Mesendoderm (in vitro differentiated cells): ENCODE results near the gene COX14.

ENCODE experiments used
- DNase-seq: peaks from one replicate; pipeline ENCODE4 v3.0.0; 2013
- H2AK5ac ChIP-seq: 2 replicates; pipeline ENCODE4 v1.6.1; 2013; ENCODE audit warnings: low read length, inconsistent platforms
- H2BK120ac ChIP-seq: 2 replicates; pipeline ENCODE4 v1.6.1; 2013; ENCODE audit warnings: low read depth, mild to moderate bottlenecking, low read length, moderate library complexity, mixed read lengths
- H2BK15ac ChIP-seq: replicated peaks from 2 replicates; pipeline ENCODE4 v1.6.1; 2013; ENCODE audit warnings: low read depth, mild to moderate bottlenecking, moderate library complexity
- H2BK5ac ChIP-seq: 2 replicates; pipeline ENCODE4 v1.6.1; 2013; ENCODE audit warnings: low read length, inconsistent platforms
- H3K18ac ChIP-seq: 2 replicates; pipeline ENCODE4 v1.6.1; 2013; ENCODE audit warnings: mild to moderate bottlenecking, low read length, mixed read lengths
- H3K23ac ChIP-seq: one replicate; pipeline ENCODE4 v1.6.1; 2013; ENCODE audit warnings: low read length
- H3K27ac ChIP-seq: 2 replicates; pipeline ENCODE4 v1.5.1; 2013; ENCODE audit warnings: low read depth, mild to moderate bottlenecking, inconsistent platforms, low read length, moderate library complexity
- H3K27me3 ChIP-seq: 2 replicates; pipeline ENCODE4 v1.6.1; 2013; ENCODE audit warnings: low read length, control low read depth, mild to moderate bottlenecking, inconsistent platforms; ENCODE audit not compliant: insufficient read depth, poor library complexity
- H3K36me3 ChIP-seq: 2 replicates; pipeline ENCODE4 v1.6.1; 2013; ENCODE audit warnings: low read length, inconsistent platforms; ENCODE audit not compliant: control insufficient read depth, insufficient read depth
- H3K4ac ChIP-seq: one replicate; pipeline ENCODE4 v1.6.1; 2013; ENCODE audit warnings: low read depth, mild to moderate bottlenecking, low read length, moderate library complexity
- H3K4me1 ChIP-seq: 2 replicates; pipeline ENCODE4 v1.6.1; 2013; ENCODE audit warnings: low read depth, low read length, inconsistent platforms; ENCODE audit not compliant: control insufficient read depth
- H3K4me2 ChIP-seq: 2 replicates; pipeline ENCODE4 v1.6.1; 2013; ENCODE audit warnings: low read length
- H3K4me3 ChIP-seq: 2 replicates; pipeline ENCODE4 v1.5.1; 2013; ENCODE audit warnings: mild to moderate bottlenecking, low read length
- H3K56ac ChIP-seq: one replicate; pipeline ENCODE4 v1.6.1; 2013; ENCODE audit warnings: low read length
- H3K79me1 ChIP-seq: 2 replicates; pipeline ENCODE4 v1.6.1; 2013; ENCODE audit warnings: low read length, inconsistent platforms
- H3K79me2 ChIP-seq: 2 replicates; pipeline ENCODE4 v1.6.1; 2013; ENCODE audit warnings: mild to moderate bottlenecking, low read length; ENCODE audit not compliant: control insufficient read depth, insufficient read depth
- H3K9ac ChIP-seq: 2 replicates; pipeline ENCODE4 v1.6.1; 2013; ENCODE audit warnings: low read length, inconsistent platforms
- H4K5ac ChIP-seq: one replicate; pipeline ENCODE4 v1.6.1; 2013; ENCODE audit warnings: low read length
- H4K8ac ChIP-seq: one replicate; pipeline ENCODE4 v1.6.1; 2013; ENCODE audit warnings: low read depth, mild to moderate bottlenecking, control low read depth, low read length, moderate library complexity
- WGBS: extraction: QIAGEN DNeasy Blood & Tissue Kit; methylation state at CpG from one replicate; pipeline ENCODE4 v1.1.7; 2013; ENCODE audit warnings: low lambda C conversion rate, missing lambda C conversion rate; ENCODE audit not compliant: insufficient coverage; ENCODE audit errors: extremely low coverage; 5-methylcytosine and 5-hydroxymethylcytosine counted together

COX14 gene

DNA sequence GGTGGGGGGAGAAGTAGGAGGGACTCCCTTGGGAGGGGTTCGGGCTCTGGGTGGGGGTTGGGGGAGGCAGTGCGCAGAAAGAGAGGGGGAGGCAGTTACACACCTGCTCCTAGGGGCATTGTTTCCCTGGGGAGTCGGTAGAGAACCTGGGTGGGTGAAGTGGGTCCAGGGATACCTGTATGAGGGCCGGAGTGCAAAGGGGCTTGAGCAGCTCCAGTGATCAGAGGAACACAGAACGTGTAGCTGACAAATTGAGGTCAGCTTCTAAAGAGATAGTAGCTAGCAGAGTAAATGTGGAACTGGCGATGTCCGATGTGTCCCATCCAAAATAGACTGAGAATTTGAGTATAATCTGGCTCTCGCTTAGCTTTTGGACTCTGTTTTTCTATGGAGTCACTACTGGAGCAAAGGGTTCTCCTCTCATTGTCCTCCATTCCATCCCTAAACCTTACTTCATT, 26.4 kb upstream of the COX14 start:
- H3K18ac ChIP-seq, result peak overlapping the region; percentile 98
- H3K9ac ChIP-seq, result peak overlapping the region; percentile 82
- no peak overlapping the region for H2BK5ac ChIP-seq
- H3K79me1 ChIP-seq, result peaks cover 12% of the 10 kb centered on the region
- no peak overlapping the region for H2BK15ac ChIP-seq
- H3K4me1 ChIP-seq, result peaks cover 3% of the 10 kb centered on the region
- H3K79me2 ChIP-seq, result peaks cover 12% of the 10 kb centered on the region
- peak overlapping the region; percentile 91 for H3K56ac ChIP-seq
- H3K27me3 ChIP-seq, result no peaks in the 10 kb centered on the region
- no peak overlapping the region for H3K23ac ChIP-seq
- no peak for DNase-seq
- no peak overlapping the region for H3K4ac ChIP-seq
- peak overlapping the region; percentile 71 for H3K4me2 ChIP-seq
- H3K27ac ChIP-seq, result peak overlapping the region; percentile 22
- H4K5ac ChIP-seq, result no peak overlapping the region
- no peak overlapping the region for H2BK120ac ChIP-seq
- no peak overlapping the region for H2AK5ac ChIP-seq
- no peak overlapping the region for H4K8ac ChIP-seq
- peaks cover 16% of the 10 kb centered on the region for H3K36me3 ChIP-seq
- WGBS, result no CpG with 5 or more reads among the region's 8 CpGs
- H3K4me3 ChIP-seq, result peak overlapping the region; percentile 90

DNA sequence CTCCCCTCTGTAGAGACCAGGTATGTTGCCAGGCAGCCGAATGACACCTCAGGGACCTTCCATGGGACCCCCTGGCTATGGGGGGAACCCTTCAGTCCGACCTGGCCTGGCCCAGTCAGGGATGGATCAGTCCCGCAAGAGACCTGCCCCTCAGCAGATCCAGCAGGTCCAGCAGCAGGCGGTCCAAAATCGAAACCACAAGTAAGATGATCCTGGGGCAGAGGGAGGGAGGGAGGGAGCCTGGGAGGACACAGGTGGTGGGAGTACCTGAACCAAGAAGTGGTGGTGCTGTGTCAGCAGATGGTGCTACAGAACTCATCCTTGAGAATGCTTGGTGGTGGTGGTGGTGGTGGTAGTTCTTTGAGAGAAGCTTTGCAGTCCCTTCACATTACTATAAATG, 25.9 kb upstream of the COX14 start:
- Histone ChIP-seq H3K27ac (no peak overlapping the region), H2BK5ac (no peak overlapping the region), H3K4ac (no peak overlapping the region), H2AK5ac (no peak overlapping the region), H3K4me1 (peaks cover 3% of the 10 kb centered on the region), H2BK15ac (no peak overlapping the region), H3K23ac (no peak overlapping the region), H4K5ac (no peak overlapping the region), H3K79me1 (peaks cover 12% of the 10 kb centered on the region), H3K4me2 (peak overlapping the region; percentile 71), H3K36me3 (peaks cover 16% of the 10 kb centered on the region), H3K9ac (peak overlapping the region; percentile 82), H3K18ac (no peak overlapping the region), H3K79me2 (peaks cover 12% of the 10 kb centered on the region), H3K27me3 (no peaks in the 10 kb centered on the region), H2BK120ac (no peak overlapping the region), H3K56ac (peak overlapping the region; percentile 91), H4K8ac (no peak overlapping the region), H3K4me3 (peak overlapping the region; percentile 90)
- peak; percentile 39 for DNase-seq
- WGBS, result no CpG with 5 or more reads among the region's 5 CpGs

DNA sequence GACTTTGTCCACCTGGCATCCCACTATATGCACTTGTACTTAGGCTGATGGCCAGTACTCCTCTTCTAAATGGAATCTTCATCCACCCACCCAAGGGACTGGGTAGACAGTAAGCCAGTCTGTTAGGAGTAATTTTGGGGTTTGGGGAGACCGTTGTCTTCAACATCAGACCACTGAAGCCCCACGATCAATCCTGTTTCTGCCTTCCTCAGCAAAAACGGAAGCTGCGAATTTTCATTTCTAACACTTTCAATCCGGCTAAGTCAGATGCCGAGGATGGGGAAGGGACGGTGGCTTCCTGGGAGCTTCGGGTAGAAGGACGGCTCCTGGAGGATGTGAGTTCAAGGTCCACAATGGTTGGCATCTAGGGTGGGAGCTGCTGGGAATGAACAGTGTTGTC, 24.9 kb upstream of the COX14 start:
- WGBS, result no CpG with 5 or more reads among the region's 9 CpGs
- H3K56ac ChIP-seq, result peak overlapping the region; percentile 15
- H3K4me3 ChIP-seq, result no peak overlapping the region
- no peak overlapping the region for H3K27ac ChIP-seq
- H3K79me2 ChIP-seq, result peaks cover 12% of the 10 kb centered on the region
- H3K4me1 ChIP-seq, result peaks cover 3% of the 10 kb centered on the region
- H2BK15ac ChIP-seq, result no peak overlapping the region
- H3K4me2 ChIP-seq, result no peak overlapping the region
- no peak overlapping the region for H2AK5ac ChIP-seq
- H4K5ac ChIP-seq, result no peak overlapping the region
- H3K18ac ChIP-seq, result no peak overlapping the region
- H3K23ac ChIP-seq, result no peak overlapping the region
- H3K4ac ChIP-seq, result no peak overlapping the region
- no peak overlapping the region for H2BK120ac ChIP-seq
- no peak overlapping the region for H4K8ac ChIP-seq
- peaks cover 16% of the 10 kb centered on the region for H3K36me3 ChIP-seq
- H3K79me1 ChIP-seq, result peaks cover 12% of the 10 kb centered on the region
- DNase-seq, result no peak
- H2BK5ac ChIP-seq, result no peak overlapping the region
- H3K27me3 ChIP-seq, result no peaks in the 10 kb centered on the region
- H3K9ac ChIP-seq, result no peak overlapping the region

DNA sequence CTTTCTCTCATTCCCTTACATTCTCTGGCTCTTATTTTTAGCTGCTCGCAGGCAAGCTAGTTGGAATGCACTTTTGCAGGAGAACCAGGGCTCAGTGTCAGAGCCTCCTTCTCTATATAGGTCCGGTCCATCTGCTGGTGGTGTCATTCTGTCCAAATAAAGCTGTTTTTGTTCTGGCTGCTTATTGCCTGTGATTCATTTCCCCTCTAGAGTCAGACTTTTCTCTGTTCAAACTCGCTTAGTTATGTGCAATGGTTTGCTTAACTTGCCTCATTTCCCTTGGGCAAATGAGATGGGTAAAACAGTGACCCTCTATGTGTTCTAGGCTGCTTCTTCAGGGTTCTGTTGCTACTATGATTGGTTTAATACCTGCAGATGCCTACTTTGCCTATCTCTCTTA, 24.0 kb upstream of the COX14 start:
- Histone ChIP-seq H2BK5ac (no peak overlapping the region), H2AK5ac (no peak overlapping the region), H3K4me1 (peaks cover 3% of the 10 kb centered on the region), H3K9ac (no peak overlapping the region), H4K5ac (no peak overlapping the region), H3K4me2 (no peak overlapping the region), H3K18ac (no peak overlapping the region), H3K36me3 (peaks cover 16% of the 10 kb centered on the region), H3K4me3 (no peak overlapping the region), H3K79me1 (peaks cover 12% of the 10 kb centered on the region), H3K23ac (no peak overlapping the region), H3K79me2 (peaks cover 12% of the 10 kb centered on the region), H3K27ac (no peak overlapping the region), H3K56ac (no peak overlapping the region), H2BK15ac (no peak overlapping the region), H3K27me3 (no peaks in the 10 kb centered on the region), H4K8ac (no peak overlapping the region), H2BK120ac (no peak overlapping the region), H3K4ac (no peak overlapping the region)
- no peak for DNase-seq
- WGBS, result no CpG with 5 or more reads among the region's 3 CpGs

DNA sequence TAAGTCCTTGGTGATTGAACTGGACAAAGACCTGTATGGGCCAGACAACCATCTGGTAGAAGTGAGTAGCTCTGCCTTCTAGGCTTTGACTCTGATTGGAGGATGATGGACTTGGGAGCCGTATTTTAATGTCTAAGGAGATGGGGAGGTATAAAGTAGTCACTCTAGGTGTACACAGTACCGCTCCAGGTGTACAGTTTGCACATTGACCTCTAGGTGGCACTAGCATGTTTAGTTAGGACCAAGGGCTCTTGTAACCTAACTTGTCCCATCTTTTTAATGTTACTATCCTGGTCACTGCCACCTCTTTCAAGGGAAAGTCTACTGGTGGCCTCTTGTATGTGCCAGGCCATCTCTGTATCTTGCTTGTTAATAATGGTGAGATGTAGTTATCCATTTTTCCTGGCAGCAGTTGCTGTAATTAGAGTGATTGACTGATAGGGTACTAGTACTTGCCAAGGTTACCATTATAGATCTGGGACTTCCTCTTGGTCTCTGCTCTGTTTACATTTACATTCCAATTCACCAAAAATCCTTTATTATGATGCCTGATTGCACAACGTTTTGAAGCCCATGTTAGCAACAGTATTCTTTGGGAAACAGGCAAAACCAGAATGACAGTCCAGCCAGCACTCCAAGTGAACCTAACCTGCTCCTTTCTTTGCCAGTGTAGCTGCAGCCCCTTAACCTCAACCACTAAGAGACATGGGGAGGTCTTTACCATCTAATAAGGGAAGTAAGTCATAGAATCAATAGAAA, 23.3 kb upstream of the COX14 start:
- Histone ChIP-seq H3K9ac (no peak overlapping the region), H4K8ac (no peak overlapping the region), H3K4me1 (peaks cover 3% of the 10 kb centered on the region), H2BK120ac (no peak overlapping the region), H3K27ac (no peak overlapping the region), H3K27me3 (no peaks in the 10 kb centered on the region), H3K23ac (no peak overlapping the region), H3K36me3 (peaks cover 18% of the 10 kb centered on the region), H4K5ac (no peak overlapping the region), H2AK5ac (no peak overlapping the region), H3K56ac (no peak overlapping the region), H2BK15ac (no peak overlapping the region), H3K4ac (no peak overlapping the region), H3K79me2 (peaks cover 12% of the 10 kb centered on the region), H3K4me2 (no peak overlapping the region), H3K79me1 (peaks cover 12% of the 10 kb centered on the region), H3K4me3 (no peak overlapping the region), H2BK5ac (no peak overlapping the region), H3K18ac (no peak overlapping the region)
- WGBS, result no CpG with 5 or more reads among the region's 3 CpGs
- peak; percentile 67 for DNase-seq

DNA sequence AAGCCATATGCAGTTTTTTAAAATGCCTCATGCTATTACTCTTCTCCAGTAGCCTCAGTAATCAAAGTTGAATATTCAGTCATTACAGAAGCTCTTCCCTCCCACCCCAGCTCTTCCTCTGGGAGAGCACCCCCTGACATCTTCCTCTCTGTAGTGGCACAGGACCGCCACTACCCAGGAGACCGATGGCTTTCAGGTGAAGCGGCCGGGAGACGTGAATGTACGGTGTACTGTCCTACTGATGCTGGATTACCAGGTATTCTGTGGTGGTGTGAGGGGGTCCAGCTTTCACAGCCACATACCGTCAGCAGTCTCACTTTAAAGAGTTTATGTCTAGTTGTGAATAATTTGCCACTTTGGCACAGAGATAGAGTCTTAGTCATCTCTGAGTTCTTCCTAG, 22.3 kb upstream of the COX14 start:
- Histone ChIP-seq H3K4me3 (no peak overlapping the region), H4K8ac (no peak overlapping the region), H3K79me2 (peaks cover 11% of the 10 kb centered on the region), H3K36me3 (peaks cover 22% of the 10 kb centered on the region), H3K4me1 (peaks cover 3% of the 10 kb centered on the region), H3K56ac (no peak overlapping the region), H3K23ac (no peak overlapping the region), H2BK120ac (no peak overlapping the region), H4K5ac (no peak overlapping the region), H2BK15ac (no peak overlapping the region), H3K9ac (no peak overlapping the region), H3K4ac (no peak overlapping the region), H3K27me3 (no peaks in the 10 kb centered on the region), H2AK5ac (no peak overlapping the region), H3K27ac (no peak overlapping the region), H2BK5ac (no peak overlapping the region), H3K4me2 (no peak overlapping the region), H3K18ac (no peak overlapping the region), H3K79me1 (peaks cover 12% of the 10 kb centered on the region)
- no peak for DNase-seq
- WGBS, result no CpG with 5 or more reads among the region's 7 CpGs
